ENCODE results near the gene CHAF1B.

DNA sequence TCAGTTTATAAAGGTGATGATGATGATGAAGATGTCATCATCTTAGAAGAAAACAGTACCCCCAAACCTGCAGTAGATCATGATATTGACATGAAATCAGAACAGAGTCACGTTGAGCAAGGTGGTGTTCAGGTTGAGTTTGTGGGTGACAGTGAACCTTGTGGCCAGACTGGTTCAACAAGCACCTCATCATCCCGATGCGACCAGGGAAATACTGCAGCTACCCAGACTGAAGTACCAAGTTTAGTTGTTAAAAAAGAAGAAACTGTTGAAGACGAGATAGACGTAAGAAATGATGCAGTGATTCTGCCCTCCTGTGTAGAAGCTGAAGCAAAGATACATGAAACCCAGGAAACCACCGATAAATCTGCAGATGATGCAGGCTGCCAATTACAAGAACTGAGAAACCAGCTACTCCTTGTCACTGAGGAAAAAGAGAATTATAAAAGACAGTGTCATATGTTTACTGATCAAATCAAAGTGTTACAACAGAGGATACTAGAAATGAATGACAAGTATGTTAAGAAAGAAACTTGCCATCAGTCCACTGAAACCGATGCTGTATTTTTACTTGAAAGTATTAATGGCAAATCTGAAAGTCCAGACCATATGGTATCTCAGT, 16.0 kb upstream of the CHAF1B start:
- TF ChIP-seq POLR2A (IDR thresholded peaks at IDR 0.05; ENCODE audit: low read length) (no peak), GATA1 (IDR thresholded peaks at IDR 0.05; ENCODE audit: low read depth, low read length) (no peak)

Data from erythroblast (primary cell).